Measurements from ENCODE around the gene E2F2. TPM values are rescaled to one million over a fixed set of nuclear protein-coding genes. Genes with fewer than 3 reads are reported as not detected.

Gene E2F2
- total RNA-seq, 6 donors from 2014 or later: 0.69 to 1.9 (median 1.1) TPM

DNA sequence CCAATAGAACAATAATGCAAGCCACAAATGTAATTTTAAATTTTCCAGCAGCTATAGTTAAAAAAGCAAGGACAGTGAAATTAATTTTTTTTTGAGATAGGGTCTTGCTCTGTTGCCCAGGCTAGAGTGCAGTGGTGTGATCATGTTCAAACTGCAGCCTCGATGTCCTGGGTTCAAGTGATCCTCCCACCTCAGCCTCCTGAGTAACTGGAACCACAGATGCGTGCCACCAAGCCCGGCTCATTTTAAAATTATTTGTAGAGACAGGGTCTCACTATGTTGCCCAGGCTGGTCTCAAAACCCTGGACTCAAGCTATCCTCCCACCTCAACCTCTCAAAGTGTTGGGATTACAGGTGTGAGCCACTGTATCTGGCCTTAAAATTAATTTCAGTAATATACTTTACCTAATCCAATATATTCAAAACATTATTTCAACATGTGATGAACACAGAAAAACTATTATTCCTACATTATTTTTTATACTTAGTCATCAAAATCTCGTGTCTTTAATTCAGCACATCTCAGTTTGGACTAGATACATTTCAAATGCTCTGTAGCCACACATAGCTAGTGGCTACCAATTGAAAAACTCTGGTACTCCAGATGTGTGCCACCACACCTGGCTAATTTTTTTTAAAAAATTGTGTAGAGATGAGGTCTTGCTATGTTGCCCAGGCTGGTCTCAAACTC lies 39.1 kb upstream of the E2F2 start:
- no peak for TF ChIP-seq POLR2AphosphoS5 (IDR thresholded peaks at IDR 0.05)
- TF ChIP-seq, protein P1, sequence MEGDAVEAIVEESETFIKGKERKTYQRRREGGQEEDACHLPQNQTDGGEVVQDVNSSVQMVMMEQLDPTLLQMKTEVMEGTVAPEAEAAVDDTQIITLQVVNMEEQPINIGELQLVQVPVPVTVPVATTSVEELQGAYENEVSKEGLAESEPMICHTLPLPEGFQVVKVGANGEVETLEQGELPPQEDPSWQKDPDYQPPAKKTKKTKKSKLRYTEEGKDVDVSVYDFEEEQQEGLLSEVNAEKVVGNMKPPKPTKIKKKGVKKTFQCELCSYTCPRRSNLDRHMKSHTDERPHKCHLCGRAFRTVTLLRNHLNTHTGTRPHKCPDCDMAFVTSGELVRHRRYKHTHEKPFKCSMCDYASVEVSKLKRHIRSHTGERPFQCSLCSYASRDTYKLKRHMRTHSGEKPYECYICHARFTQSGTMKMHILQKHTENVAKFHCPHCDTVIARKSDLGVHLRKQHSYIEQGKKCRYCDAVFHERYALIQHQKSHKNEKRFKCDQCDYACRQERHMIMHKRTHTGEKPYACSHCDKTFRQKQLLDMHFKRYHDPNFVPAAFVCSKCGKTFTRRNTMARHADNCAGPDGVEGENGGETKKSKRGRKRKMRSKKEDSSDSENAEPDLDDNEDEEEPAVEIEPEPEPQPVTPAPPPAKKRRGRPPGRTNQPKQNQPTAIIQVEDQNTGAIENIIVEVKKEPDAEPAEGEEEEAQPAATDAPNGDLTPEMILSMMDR (IDR thresholded peaks at IDR 0.05): no peak
- TF ChIP-seq EP300 (IDR thresholded peaks at IDR 0.05): no peak
- TF ChIP-seq POLR2A (IDR thresholded peaks at IDR 0.05): no peak
- Histone ChIP-seq H3K36me3 (no peaks in the 10 kb centered on the region), H3K4me3 (no peak overlapping the region), H3K9me3 (no peaks in the 10 kb centered on the region), H3K27me3 (peaks cover 0 to 7% (median 0%) of the 10 kb centered on the region in 4 donors), H3K27ac (no peak overlapping the region), H3K4me1 (peaks cover 8 to 19% (median 10%) of the 10 kb centered on the region in 4 donors)
- ATAC-seq (ENCODE audit: low FRiP score in 2 of 2) (no peak), DNase-seq (no peak)
- 94 to 96% methylated on average over 4 of the region's 4 CpGs for WGBS, 2 donors

DNA sequence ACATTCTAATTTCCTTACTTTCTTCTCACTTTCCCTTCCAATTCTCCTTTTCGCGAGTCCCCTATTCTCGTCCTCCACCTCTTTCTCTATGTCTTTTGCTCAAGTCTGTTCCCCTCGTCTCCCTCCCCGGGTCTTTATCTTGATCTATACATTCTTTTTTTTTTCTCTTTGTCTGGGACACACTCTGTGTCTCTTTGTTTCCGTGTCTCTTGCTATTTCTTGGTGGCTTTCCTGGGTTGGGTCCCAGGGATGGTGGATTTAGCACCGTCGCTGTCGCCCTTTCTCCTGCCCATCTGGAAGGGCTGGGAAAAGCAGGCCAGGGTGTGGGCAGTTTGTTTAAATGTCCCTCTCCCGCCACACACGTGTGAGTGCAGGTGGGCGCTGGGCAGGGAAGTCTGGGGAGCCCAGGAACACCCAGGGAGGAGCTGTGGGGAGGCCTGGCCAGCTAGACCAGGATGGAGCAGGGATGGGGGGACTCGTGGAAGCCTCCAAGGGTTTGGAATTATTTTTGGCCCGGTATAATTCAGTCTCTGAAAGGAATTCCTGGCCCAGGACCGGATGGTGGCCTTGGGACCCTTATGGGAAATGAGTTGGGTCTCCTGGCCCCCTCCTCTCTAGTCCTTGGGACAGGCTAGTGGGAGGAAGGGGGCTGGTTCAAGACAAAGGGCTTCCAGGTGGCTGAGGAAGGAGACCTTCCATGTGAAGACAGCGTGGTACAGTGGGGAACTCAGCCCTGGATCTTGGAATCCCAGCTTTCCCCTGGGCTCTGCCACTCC lies 37.8 kb upstream of the E2F2 start:
- DNase-seq (no peak), ATAC-seq (ENCODE audit: low FRiP score in 2 of 2) (no peak)
- peaks cover 0 to 7% (median 0%) of the 10 kb centered on the region in 4 donors for H3K27me3 ChIP-seq
- peaks cover 13 to 22% (median 17%) of the 10 kb centered on the region in 4 donors for H3K4me1 ChIP-seq
- H3K4me3 ChIP-seq: peak overlapping the region in 3 of 4 donors; percentile 47 to 65 (median 65)
- H3K36me3 ChIP-seq: no peaks in the 10 kb centered on the region
- TF ChIP-seq POLR2A (IDR thresholded peaks at IDR 0.05) (no peak), POLR2AphosphoS5 (IDR thresholded peaks at IDR 0.05) (peak in 1 of 2 donors; percentile 13)
- TF ChIP-seq, protein P1 (IDR thresholded peaks at IDR 0.05): no peak
- WGBS, 2 donors: 39 to 42% methylated on average over 16 of the region's 16 CpGs
- H3K9me3 ChIP-seq: no peaks in the 10 kb centered on the region
- peak overlapping the region; percentile 84 to 96 (median 88) for H3K27ac ChIP-seq

DNA sequence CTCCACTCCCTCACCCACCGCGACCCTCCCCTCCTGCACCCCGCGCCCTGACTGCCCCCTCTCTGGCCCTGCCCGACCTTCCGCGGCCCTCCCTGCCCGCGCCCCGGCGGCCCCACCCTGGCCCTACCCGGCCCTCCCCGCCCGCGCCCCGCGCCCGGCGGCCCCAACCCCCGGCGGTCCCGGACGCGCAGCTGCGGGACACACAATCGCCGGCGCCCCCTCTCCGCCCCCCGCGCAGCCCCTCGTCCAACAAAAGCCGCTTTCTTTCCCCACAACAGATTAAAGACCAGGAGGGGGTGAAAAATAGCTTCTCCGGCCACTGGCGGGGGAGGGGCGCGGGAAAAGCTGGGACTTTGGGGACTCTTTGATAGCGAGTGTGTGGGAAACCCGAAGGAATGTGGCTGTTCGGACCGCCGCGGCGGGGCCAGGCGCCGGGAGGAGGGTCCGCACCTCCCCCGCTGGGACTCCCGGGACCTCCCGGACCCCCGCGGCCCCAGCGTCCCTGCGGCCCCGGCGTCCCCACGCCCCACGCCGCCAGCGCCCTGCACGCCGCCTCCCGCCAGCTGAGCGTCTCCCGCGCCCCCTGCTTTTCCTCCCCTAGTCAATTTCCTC lies 37.1 kb upstream of the E2F2 start:
- peaks cover 16 to 29% (median 20%) of the 10 kb centered on the region in 4 donors for H3K4me1 ChIP-seq
- H3K27me3 ChIP-seq: peaks cover 0 to 7% (median 0%) of the 10 kb centered on the region in 4 donors
- H3K4me3 ChIP-seq: peak overlapping the region in 3 of 4 donors; percentile 47 to 65 (median 65)
- TF ChIP-seq EP300 (IDR thresholded peaks at IDR 0.05) (no peak), POLR2A (IDR thresholded peaks at IDR 0.05) (no peak), POLR2AphosphoS5 (IDR thresholded peaks at IDR 0.05) (no peak)
- TF ChIP-seq, protein P1 (IDR thresholded peaks at IDR 0.05): no peak
- no peaks in the 10 kb centered on the region for H3K9me3 ChIP-seq
- H3K27ac ChIP-seq: peak overlapping the region; percentile 84 to 96 (median 88)
- no peaks in the 10 kb centered on the region for H3K36me3 ChIP-seq
- ATAC-seq (ENCODE audit: low FRiP score in 2 of 2) (peak in 1 of 2 donors; percentile 51), DNase-seq (peak in 1 of 2 donors; percentile 86)
- 0 to 1% methylated on average over 29 to 42 of the region's 66 CpGs for WGBS, 2 donors

GRCh38 chr1:23567629-23567995 lies 36.6 kb upstream of the E2F2 start:
- Histone ChIP-seq H3K9me3 (no peaks in the 10 kb centered on the region), H3K36me3 (no peaks in the 10 kb centered on the region), H3K27ac (peak overlapping the region; percentile 84 to 96 (median 88)), H3K4me1 (peaks cover 21 to 34% (median 24%) of the 10 kb centered on the region in 4 donors), H3K27me3 (peaks cover 0 to 7% (median 0%) of the 10 kb centered on the region in 4 donors), H3K4me3 (peak overlapping the region in 3 of 4 donors; percentile 47 to 65 (median 65))
- DNase-seq (peak in 1 of 2 donors; percentile 60), ATAC-seq (ENCODE audit: low FRiP score in 2 of 2) (peak in 1 of 2 donors; percentile 31)
- TF ChIP-seq POLR2A (IDR thresholded peaks at IDR 0.05) (no peak), EP300 (IDR thresholded peaks at IDR 0.05) (no peak), POLR2AphosphoS5 (IDR thresholded peaks at IDR 0.05) (no peak)
- TF ChIP-seq, protein P1 (IDR thresholded peaks at IDR 0.05): no peak
- WGBS, 2 donors: 64 to 67% methylated on average over 15 of the region's 15 CpGs
